GM13977 (cell line): ENCODE data around the gene NR2F1-AS1.
"Not testable (repeated sequence)": the region's sequence is repeated elsewhere in the genome, so short reads cannot be mapped to it uniquely, and the experiment has no call there.

Source experiments
- DNase-seq: peaks from one replicate; pipeline ENCODE4 v3.0.0; 2012; ENCODE audit warnings: low spot score
- in situ Hi-C: fragments of 300-500 bp; cut with MboI; formaldehyde crosslinking; loops from one replicate; pipeline ENCODE4 v1.12.0; 2022; ENCODE audit warnings: low sequenced_read_pairs, low pct_unique_long_range_greater_than_20kb, mixed read lengths, inconsistent platforms; ENCODE audit not compliant: unreplicated experiment
- TF ChIP-seq, protein P1 (sequence below): IDR thresholded peaks from 2 replicates; pipeline ENCODE4 v1.5.1; 2012; ENCODE audit warnings: mild to moderate bottlenecking, control low read depth; ENCODE audit not compliant: insufficient read depth; ENCODE audit errors: extremely low read depth, missing control alignments

Gene NR2F1-AS1

DNA sequence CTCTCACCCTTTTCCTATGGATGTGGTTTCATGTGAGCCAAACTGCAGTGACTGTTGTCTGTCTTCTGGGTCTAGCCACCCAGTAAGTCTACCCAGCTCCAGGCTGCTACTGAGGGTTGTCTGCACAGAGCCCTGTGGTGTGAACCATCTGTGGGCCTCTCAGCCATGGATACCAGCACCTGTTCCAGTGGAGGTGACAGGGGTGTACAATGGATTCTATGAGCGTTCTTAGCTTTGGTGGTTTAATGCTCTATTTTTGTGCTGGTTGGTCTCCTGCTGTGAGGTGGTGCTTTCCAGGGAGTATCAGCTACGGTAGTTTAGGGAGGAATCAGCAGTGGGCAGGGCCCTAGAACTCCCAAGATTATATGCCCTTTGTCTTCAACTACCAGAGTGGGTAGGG, 186.7 kb downstream of the NR2F1-AS1 start:
- in situ Hi-C loops: no loop called here
- TF ChIP-seq, protein P1, sequence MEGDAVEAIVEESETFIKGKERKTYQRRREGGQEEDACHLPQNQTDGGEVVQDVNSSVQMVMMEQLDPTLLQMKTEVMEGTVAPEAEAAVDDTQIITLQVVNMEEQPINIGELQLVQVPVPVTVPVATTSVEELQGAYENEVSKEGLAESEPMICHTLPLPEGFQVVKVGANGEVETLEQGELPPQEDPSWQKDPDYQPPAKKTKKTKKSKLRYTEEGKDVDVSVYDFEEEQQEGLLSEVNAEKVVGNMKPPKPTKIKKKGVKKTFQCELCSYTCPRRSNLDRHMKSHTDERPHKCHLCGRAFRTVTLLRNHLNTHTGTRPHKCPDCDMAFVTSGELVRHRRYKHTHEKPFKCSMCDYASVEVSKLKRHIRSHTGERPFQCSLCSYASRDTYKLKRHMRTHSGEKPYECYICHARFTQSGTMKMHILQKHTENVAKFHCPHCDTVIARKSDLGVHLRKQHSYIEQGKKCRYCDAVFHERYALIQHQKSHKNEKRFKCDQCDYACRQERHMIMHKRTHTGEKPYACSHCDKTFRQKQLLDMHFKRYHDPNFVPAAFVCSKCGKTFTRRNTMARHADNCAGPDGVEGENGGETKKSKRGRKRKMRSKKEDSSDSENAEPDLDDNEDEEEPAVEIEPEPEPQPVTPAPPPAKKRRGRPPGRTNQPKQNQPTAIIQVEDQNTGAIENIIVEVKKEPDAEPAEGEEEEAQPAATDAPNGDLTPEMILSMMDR: no peak
- no peak for DNase-seq

DNA sequence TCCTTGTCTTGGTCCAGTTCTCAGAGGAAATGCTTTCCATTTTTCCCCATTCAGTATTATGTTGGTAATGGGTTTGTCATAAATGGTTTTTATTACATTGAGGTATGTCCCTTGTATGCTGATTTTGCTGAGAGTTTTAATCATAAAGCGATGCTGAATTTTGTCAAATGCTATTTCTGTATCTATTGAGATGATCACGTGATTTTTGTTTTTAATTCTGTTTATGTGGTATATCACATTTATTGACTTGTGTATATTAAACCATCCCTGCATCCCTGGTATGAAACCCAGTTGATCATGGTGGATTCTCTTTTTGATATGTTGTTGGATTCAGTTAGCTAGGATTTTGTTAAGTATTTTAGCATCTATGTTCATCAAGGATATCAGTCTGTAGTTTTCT, 189.8 kb downstream of the NR2F1-AS1 start:
- DNase-seq, in situ Hi-C loops: not testable (repeated sequence)

DNA sequence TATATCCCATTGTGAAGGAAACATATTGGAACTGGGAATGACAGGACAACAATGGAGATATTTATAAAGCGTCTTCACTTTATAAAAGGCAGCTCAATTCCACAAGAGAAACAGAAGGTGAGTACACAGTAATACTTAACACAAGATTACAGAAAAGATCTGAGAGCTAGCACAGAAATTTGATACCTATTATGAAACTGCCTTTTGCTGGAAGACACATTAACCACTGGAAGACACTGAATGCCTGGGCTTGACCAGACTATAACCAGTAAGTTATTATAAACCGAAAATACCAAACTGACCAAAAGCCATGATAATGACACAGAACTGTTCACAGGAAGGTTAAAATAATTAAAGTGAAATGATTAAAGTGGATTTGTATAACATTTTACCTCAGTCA, 195.4 kb downstream of the NR2F1-AS1 start:
- in situ Hi-C loops: no loop called here
- TF ChIP-seq, protein P1: no peak
- DNase-seq: no peak

DNA sequence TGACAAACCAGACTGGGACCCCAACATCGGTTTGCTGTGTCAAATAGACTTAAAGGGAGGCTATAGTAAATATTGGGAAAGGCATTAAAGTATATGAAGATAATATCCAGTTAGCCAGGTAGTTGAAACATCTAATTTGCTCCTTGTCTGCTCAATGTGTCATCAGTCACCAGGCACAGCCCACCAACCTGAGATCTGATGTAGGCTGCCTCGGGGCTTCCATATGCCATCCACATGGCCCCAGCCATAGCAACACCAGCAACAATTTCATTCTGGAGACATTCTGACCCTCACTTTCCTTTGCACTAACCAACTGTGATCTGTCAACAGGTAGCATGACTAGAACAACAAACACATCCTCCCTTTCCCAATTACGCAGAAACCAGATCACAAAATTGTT, 196.0 kb downstream of the NR2F1-AS1 start:
- TF ChIP-seq, protein P1: no peak
- no peak for DNase-seq
- in situ Hi-C loops: no loop called here

DNA sequence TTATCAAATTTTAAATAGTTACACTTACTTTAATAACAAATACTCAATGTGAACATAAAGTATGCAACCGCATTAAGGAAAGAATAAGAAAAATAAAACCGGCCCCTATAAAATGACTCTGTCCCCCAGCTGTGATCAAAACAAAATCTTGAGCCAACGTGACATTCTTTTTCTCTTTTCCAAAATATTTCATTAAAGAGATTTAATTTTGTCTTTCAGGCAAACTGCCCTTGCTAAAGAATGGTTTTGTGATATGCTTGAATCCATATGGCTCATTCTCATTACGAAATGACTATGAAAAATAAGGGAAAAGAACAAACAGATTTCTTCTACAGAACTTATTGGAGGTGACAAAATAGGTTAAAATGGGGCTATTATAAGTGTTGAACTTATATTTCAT, 197.0 kb downstream of the NR2F1-AS1 start:
- in situ Hi-C loops: no loop called here

DNA sequence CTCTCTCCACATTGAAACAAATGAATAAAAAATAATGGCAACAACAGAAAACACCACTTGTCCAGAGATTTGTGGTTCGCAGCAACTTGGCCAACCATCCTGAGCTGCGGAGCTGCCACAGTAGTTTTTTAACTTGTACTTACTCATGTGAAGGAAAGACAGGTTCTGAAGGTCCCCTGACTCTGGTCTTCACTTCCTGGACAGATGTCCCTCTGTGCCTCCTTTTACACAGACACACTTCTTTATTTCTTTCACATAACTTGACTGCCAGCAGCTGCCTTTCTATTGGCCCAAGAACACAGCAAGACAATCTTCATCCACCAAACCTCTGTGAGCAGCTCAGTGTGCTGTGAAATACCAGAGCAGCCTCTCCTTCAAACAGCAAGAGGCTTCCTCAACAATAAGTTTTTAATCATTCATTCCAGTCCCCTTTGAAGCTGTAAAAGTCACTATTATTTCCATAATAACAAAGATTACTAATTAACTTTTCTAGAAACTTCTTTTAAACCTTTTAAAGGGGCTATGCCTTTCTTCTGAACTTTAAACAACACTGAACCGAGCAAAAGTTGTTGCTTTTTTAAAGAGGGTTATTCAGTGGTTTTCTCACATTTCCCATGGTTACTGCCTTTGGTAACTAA, 198.7 kb downstream of the NR2F1-AS1 start:
- in situ Hi-C loops: no loop called here
- TF ChIP-seq, protein P1: no peak
- DNase-seq: no peak

More for the DNA sequence above, 197.0 kb downstream of the NR2F1-AS1 start:
- DNase-seq: no peak
- TF ChIP-seq, protein P1: no peak

DNA sequence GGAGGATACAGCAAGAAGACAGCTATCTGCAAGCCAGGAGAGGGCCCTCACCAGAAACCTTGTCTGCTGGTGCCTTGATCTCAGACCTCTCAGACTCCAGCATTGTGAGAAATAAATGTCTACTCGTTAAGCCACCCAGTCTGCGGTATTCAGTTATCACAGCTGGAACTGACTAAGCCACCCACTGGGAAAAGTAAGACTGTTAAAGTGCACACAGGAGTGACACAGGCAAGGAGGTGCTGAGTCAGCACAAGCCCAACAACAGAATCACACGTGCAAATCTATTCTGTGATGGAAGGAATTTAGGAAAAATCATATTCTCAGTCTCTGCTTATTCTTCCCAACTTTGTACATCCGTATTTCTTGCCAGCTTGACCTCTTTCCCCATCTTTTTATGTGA, 200.0 kb downstream of the NR2F1-AS1 start:
- no peak for DNase-seq
- in situ Hi-C loops: no loop called here
- TF ChIP-seq, protein P1: no peak
